ENCODE data around the gene PON3. TPM values are rescaled to one million over a fixed set of nuclear protein-coding genes. Genes with fewer than 3 reads are reported as not detected.

The PON3 gene
- total RNA-seq, 1 experiment from 2014 or later = not detected

DNA sequence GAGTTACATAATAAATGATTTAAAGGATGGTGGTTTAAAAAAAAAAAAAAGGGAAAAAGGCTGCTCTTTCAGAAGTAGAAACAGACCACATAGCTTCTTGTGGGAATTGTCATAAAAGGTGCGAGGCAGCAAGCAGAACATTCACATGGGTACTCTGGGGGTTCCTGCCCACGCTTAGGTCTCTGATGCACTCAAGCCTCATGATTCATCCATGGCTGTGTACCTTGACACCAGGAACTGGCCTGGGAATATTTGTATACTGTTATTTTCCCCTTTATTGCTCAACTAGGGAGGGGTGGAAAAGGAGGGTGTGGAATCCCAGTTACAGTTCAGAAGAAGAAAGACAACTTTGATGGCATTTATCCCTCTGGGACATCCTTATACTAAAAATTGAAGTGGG is 34.7 kb upstream of the PON3 start:
- Histone ChIP-seq H3K4me1 (ENCODE audit: insufficient read depth, low read length) (peaks cover 23% of the 10 kb centered on the region), H3K9me3 (ENCODE audit: low read length) (no peaks in the 10 kb centered on the region), H3K27ac (ENCODE audit: low read length) (peak overlapping the region; percentile 37; the same call in 1 of the 2 replicates), H3K9me2 (replicated peaks; ENCODE audit: low read length) (no peaks in the 10 kb centered on the region), H3K79me2 (ENCODE audit: low read length) (peaks cover 36% of the 10 kb centered on the region), H2AFZ (ENCODE audit: low read length) (no peak overlapping the region), H3F3A (ENCODE audit: low read length, unreplicated experiment) (no peaks in the 10 kb centered on the region), H3K4me3 (ENCODE audit: low read length) (no peak overlapping the region), H3K27me3 (ENCODE audit: low read length) (no peaks in the 10 kb centered on the region), H3K4me2 (ENCODE audit: low read length) (no peak overlapping the region), H3K36me3 (ENCODE audit: low read depth, low read length) (no peaks in the 10 kb centered on the region), H3K9ac (ENCODE audit: low read length) (no peak overlapping the region), H4K20me1 (ENCODE audit: low read length) (no peaks in the 10 kb centered on the region)
- no peak for ATAC-seq
- ChIA-PET POLR2A (ENCODE audit: unreplicated experiment) (no interaction called here), CTCF (no interaction called here)
- BruUV-seq (replicated peaks) = no TSS peak
- peak; percentile 51 for DNase-seq
- TF ChIP-seq EZH2phosphoT487 (IDR thresholded peaks at IDR 0.05; ENCODE audit: borderline replicate concordance, low read length) = no peak
- no peak for TF ChIP-seq CTCF (conservative IDR thresholded peaks at IDR 0.05; ENCODE audit: low read depth, low read length)
- no peak for TF ChIP-seq EZH2 (IDR thresholded peaks at IDR 0.05; ENCODE audit: low read length, unreplicated experiment)
- intact Hi-C loops (cut with micrococcal nuclease) = no loop called here

DNA sequence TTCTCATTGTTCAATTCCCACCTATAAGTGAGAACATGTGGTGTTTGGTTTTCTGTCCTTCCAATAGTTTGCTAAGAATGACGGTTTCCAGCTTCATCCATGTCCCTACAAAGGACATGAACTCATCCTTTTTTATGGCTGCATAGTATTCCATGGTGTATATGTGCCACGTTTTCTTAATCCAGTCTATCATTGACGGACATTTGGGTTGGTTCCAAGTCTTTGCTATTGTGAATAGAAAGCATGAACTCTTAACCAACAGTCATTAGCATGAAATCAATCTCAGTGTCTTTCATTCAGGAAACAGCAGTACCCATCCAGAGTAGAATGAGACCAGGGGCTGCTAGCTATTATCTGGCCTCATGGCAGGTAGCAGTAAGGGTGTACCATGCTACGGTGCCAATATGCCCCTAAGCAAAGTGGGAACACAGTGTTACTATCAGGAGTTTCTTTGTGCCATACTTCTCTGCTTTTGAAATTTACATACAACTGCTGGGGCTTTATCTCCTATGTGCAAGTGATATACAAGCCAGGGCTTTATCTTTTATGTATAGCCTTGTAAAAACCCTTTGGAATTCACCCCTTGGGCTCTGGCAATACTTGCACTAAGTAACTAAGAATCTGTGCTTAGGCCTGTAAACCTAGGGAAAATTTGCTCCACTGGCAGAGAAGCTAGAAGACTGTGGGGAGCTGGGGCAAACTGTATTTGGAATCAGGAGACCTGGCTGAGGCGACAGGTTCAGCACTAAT is 33.2 kb upstream of the PON3 start:
- no TSS peak for BruUV-seq (replicated peaks)
- intact Hi-C loops (cut with micrococcal nuclease) = no loop called here
- Histone ChIP-seq H3K4me3 (ENCODE audit: low read length) (no peak overlapping the region), H3K79me2 (ENCODE audit: low read length) (peaks cover 34% of the 10 kb centered on the region), H3K36me3 (ENCODE audit: low read depth, low read length) (no peaks in the 10 kb centered on the region), H3K9me3 (ENCODE audit: low read length) (no peaks in the 10 kb centered on the region), H3K4me2 (ENCODE audit: low read length) (no peak overlapping the region), H3K9ac (ENCODE audit: low read length) (no peak overlapping the region), H3K4me1 (ENCODE audit: insufficient read depth, low read length) (peaks cover 17% of the 10 kb centered on the region), H4K20me1 (ENCODE audit: low read length) (no peaks in the 10 kb centered on the region), H3K27me3 (ENCODE audit: low read length) (no peaks in the 10 kb centered on the region), H2AFZ (ENCODE audit: low read length) (no peak overlapping the region), H3K9me2 (replicated peaks; ENCODE audit: low read length) (no peaks in the 10 kb centered on the region), H3K27ac (ENCODE audit: low read length) (no peak overlapping the region), H3F3A (ENCODE audit: low read length, unreplicated experiment) (no peaks in the 10 kb centered on the region)
- DNase-seq = no peak
- CTCF ChIA-PET = no interaction called here
- POLR2A ChIA-PET (ENCODE audit: unreplicated experiment) = interaction anchor here (0.6 kb wide), 1 partner anchor 173 kb away, joined by 6 read pairs; no protein-coding TSS in a partner anchor
- TF ChIP-seq EZH2phosphoT487 (IDR thresholded peaks at IDR 0.05; ENCODE audit: borderline replicate concordance, low read length) (no peak), EZH2 (IDR thresholded peaks at IDR 0.05; ENCODE audit: low read length, unreplicated experiment) (no peak), CTCF (conservative IDR thresholded peaks at IDR 0.05; ENCODE audit: low read depth, low read length) (no peak)
- ATAC-seq = no peak

DNA sequence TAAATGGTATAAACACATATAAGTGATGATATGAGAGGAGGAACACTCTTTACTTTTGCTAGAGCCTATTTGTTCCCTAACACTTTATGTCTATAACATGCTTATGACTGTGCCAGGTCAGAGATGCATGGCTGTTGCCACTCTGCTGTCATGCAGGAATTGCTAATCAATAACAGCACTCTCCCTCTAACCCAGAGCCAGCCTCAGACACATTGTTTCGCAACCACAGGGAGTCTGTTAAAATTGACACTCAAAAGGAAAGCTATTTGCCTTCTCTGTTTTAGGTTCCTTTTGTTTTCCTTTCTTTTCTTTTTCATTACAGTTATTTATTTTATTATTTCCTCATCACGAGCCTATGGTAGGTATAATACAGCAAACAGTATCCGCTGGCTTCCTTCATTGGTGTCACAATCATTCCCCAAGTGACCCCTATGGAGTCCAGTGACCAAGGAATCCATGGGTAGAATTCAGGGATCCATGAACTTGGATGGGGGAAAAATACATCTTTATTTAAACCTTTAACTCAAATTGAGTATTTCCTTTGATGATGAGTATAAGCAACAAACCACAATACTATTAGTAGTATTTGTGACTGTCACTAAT is 31.8 kb upstream of the PON3 start:
- no peaks in the 10 kb centered on the region for H4K20me1 ChIP-seq (ENCODE audit: low read length)
- ChIA-PET POLR2A (ENCODE audit: unreplicated experiment) (no interaction called here), CTCF (no interaction called here)
- no peaks in the 10 kb centered on the region for H3K27me3 ChIP-seq (ENCODE audit: low read length)
- peaks cover 8% of the 10 kb centered on the region; the same call in 1 of the 2 replicates for H3K4me1 ChIP-seq (ENCODE audit: insufficient read depth, low read length)
- no peak overlapping the region for H3K27ac ChIP-seq (ENCODE audit: low read length)
- no peaks in the 10 kb centered on the region for H3K9me2 ChIP-seq (replicated peaks; ENCODE audit: low read length)
- intact Hi-C loops (cut with micrococcal nuclease) = no loop called here
- BruUV-seq (replicated peaks) = no TSS peak
- 0 out of 2 replicates have a peak, but pooled peaks cover 3% of the 10 kb centered on the region for H3K36me3 ChIP-seq (ENCODE audit: low read depth, low read length)
- H3F3A ChIP-seq (ENCODE audit: low read length, unreplicated experiment) = no peaks in the 10 kb centered on the region
- no peak for DNase-seq
- H3K9me3 ChIP-seq (ENCODE audit: low read length) = no peaks in the 10 kb centered on the region
- H2AFZ ChIP-seq (ENCODE audit: low read length) = no peak overlapping the region
- peaks cover 21% of the 10 kb centered on the region for H3K79me2 ChIP-seq (ENCODE audit: low read length)
- no peak overlapping the region for H3K4me2 ChIP-seq (ENCODE audit: low read length)
- ATAC-seq = no peak
- H3K4me3 ChIP-seq (ENCODE audit: low read length) = no peak overlapping the region
- H3K9ac ChIP-seq (ENCODE audit: low read length) = no peak overlapping the region
- TF ChIP-seq EZH2phosphoT487 (IDR thresholded peaks at IDR 0.05; ENCODE audit: borderline replicate concordance, low read length) = no peak
- no peak for TF ChIP-seq EZH2 (IDR thresholded peaks at IDR 0.05; ENCODE audit: low read length, unreplicated experiment)
- no peak for TF ChIP-seq CTCF (conservative IDR thresholded peaks at IDR 0.05; ENCODE audit: low read depth, low read length)
